SW480 (cell line): Measurements from ENCODE around the gene MICALL1.
A peak's percentile ranks its signal among the peaks of the same experiment; 100 is the strongest.
"Not testable (repeated sequence)": the region's sequence is repeated elsewhere in the genome, so short reads cannot be mapped to it uniquely, and the experiment has no call there.

Experiments
- DNase-seq: peaks from one replicate; pipeline ENCODE4 v3.0.0-alpha.2; 2016; ENCODE audit warnings: low spot score

Gene MICALL1

DNA sequence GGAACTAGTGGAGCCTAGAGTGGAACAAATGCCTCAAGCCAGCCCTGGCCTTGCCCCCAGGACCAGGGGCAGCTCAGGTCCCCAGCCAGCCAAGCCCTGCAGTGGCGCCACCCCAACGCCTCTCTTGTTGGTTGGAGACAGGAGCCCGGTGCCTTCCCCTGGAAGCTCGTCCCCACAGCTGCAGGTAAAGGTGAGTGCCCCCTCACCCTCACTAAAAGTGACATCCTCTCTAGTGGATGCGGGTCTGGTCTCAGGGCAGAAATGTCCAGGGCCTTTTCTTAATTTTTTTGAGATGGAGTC is 21.5 kb downstream of the MICALL1 start:
- DNase-seq, result no peak

GRCh38 chr22:37929390-37929789 is 23.3 kb downstream of the MICALL1 start:
- DNase-seq, result no peak

GRCh38 chr22:37930270-37930951 is 24.3 kb downstream of the MICALL1 start:
- no peak for DNase-seq

DNA sequence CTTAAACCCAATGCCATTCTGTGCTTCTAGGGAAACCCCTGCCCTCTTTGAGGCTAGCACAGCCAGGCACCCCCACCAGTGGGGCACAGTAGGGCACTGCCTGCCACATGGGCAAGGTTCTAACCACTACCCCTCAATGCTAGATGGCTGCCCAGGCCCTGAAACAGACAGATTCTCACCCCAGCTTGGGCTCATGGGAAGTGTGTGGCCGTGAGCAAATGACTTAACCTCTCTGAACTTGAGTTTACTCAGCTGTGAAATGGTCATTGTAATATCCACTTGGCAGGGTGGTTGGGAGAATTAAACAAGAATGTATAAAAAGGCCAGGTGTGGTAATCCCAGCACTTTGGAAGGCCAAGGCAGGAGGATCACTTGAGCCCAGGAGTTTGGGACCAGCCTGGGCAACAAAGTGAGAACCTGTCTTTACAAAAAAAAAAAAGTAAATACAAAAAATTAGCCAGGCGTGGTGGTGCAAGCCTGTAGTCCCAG is 24.9 kb downstream of the MICALL1 start:
- DNase-seq, result no peak

GRCh38 chr22:37931893-37932389 is 25.8 kb downstream of the MICALL1 start:
- no peak for DNase-seq

- no peak for DNase-seq
Measured at GRCh38 chr22:37932401-37932800, 26.3 kb downstream of the MICALL1 start.

GRCh38 chr22:37932821-37933578 is 26.9 kb downstream of the MICALL1 start:
- DNase-seq, result no peak

DNA sequence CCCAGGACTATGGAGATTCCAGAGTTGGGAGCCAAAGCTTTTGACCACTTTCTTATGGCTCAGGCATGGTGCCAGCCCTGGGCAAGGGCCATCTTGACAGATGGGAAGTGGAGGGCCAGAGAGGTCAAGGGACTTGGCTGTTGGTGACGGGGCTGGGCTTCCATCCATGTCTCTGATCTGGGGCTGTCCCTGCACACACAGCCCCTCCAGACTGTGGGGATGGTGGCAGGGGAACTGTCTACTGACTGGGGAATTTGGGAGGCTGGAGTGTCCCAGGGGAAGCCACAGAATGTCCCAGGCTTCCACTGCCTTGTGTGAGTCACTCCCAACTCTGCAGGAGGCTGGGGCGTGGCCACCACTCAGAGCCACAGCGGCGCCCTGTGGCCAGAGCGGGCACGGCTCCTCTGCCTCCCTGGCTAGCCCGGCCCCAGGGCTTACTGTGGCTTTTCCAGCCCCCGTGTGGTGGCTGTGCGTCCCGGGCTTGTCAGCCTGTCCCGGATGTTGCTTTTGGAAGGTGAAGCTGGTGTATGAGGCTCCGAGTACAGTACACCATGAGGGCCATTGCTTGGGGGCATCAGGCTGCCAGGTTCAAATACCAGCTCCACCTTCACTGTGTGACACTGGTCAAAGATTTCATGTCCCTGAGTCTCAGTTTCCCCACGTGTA is 27.7 kb downstream of the MICALL1 start:
- peak; percentile 87 for DNase-seq

- no peak for DNase-seq
Measured at GRCh38 chr22:37940698-37941376, 34.7 kb downstream of the MICALL1 start.

GRCh38 chr22:37942133-37942532 is 36.0 kb downstream of the MICALL1 start:
- no peak for DNase-seq

DNA sequence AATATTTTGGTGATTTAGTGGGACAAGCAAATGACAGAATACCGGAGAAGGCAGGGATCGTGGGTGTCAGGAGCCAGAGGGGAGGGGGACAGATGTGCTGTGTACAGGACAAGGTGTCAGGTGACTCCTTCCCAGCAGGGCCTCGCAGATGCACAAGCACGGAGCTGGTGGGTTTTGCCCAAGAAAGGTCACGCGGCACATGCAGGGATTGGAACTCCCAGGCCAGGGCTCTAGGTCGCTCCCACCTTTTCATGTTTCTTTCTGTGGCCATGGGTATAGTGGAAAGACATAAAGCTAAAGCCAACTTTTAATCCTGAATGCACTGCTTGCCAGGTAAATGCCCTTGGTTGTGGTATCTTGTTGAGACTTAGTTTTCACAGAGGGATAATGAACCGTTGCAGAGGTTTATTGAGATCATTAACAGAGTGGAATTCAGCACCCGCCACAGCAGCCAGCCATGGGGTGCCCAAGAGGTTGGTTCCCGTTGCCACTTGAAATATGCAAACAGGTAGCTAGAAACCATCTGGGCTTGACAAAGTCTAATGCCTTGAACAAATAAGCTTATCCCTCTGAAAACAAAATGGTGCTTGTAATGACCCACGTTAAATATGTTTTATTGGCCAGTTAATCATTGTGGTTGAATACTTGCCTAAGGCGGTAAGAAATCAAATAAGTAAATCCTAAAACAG is 37.2 kb downstream of the MICALL1 start:
- DNase-seq, result no peak

DNA sequence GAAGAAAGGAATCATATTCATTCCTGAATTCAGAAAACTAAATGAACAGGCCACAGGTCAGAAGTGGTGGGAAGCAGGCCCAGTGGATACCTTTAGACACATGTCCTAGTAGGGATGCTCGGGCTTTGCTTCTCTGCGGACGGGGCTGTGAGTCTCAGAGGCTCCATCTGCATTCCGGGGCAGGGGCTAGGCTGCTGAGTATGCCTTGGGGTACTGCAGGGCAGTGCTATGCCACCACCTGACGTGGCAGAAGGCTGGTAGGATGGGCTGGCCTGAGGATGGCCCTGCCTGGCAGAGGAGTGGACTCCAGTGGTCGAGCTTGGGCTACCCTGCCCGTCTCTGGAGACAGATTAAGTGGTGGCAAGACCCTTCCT is 37.7 kb downstream of the MICALL1 start:
- no peak for DNase-seq

- DNase-seq, result not testable (repeated sequence)
Measured at GRCh38 chr22:37944423-37944822, 38.3 kb downstream of the MICALL1 start.

DNA sequence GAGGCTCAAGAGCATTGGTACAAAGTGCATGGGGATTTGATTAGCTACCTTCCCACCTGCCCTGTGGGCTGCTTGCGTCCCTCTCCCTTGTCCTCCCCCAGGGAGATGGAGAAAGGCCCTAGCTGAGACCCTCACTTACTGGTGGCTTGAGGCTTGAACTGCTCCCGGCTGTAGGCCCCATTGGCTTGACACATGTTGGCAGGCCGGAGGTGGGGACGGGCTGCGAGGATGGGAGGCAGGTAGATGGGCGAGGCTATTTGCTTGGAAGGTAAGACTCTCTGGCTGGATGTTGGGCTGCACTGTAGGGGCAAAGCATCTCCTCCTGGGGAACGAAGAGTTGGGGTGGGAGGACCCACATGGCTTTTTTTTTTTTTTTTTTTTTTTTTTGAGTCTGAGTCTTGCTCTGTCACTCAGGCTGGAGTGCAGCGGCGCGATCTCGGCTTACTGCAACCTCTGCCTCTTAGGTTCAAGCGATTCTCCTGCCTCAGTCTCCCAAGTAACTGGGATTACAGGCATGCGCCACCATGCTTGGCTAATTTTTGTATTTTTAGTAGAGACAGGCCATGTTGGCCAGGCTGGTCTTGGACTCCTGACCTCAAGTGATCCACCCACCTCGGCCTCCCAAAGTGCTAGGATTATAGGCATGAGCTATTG is 41.2 kb downstream of the MICALL1 start:
- DNase-seq, result not testable (repeated sequence)

DNA sequence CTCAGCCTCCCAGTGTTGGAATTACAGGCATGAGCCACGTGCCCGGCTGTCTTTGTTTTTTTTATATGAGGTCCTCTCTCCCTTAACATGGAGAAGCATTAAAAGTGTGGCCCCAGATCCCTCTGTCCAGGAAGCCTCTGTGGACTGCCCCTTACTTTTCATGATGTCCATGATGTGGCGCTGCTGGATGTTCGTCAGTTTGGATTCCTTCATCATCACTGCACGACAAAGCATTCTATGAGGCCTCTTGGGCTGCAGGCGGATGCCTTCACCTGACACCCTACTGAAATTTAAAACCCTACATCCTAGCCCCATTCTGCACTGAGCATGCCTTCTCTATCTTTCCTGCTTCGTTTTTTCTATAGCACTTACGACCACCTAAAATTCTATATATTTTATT is 45.2 kb downstream of the MICALL1 start:
- DNase-seq, result peak; percentile 20

- DNase-seq, result not testable (repeated sequence)
Measured at GRCh38 chr22:37952629-37953028, 46.5 kb downstream of the MICALL1 start.

GRCh38 chr22:37953062-37953436 is 47.0 kb downstream of the MICALL1 start:
- peak; percentile 25 for DNase-seq

DNA sequence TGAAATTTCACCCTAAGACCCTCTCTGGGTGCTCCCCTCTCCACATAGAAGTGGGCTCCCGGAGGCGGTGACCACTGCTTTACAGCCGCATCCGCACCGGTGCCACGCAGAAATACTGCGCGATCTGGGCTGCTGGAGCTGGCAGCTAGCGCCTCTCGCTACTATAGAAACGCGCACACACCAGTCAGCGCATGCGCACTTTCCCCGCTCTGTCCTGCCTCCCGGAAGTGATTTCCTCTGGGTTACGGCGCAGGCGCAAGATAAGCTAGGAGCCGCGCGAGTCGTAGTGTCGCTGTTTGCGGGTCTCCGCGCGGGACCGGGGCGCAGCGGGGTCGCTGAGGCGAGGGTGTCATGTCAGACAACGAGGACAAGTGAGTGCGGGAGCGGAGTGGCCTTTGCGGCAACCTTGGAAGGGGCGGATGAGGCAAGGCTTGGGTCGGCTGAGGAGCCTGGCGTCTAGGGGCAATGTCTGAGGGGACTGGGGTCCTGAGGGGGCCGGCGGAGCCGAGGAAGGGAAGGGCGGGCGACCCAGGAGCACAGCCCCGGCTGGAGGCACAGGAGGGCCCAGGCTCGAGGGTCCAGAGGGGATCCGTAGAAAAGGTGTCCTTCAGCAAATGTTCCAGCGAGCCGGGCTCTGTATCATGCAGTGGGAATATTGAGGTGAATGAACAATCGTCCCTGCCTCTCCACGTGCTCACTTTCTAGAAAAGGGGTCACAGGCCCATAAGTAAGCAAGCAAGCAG is 47.5 kb downstream of the MICALL1 start, which contains the start of the genes C22orf23 and POLR2F:
TSS of gene C22orf23 (minus strand) at position 165 of the 743 bp plus-strand sequence. CDS start 452 bp downstream, outside the sequence.
TSS of gene POLR2F (plus strand) at position 263 of the 743 bp plus-strand sequence. CDS start at position 352, 89 bp downstream.
- DNase-seq, result peak; percentile 89

- DNase-seq, result no peak
Measured at GRCh38 chr22:37954686-37955085, 48.6 kb downstream of the MICALL1 start.

- not testable (repeated sequence) for DNase-seq
Measured at GRCh38 chr22:37955825-37956397, 49.8 kb downstream of the MICALL1 start.
